HL-60 (cell line): Measurements from ENCODE around the gene PPA1.
"Not testable (repeated sequence)": the region's sequence is repeated elsewhere in the genome, so short reads cannot be mapped to it uniquely, and the experiment has no call there.

Source experiments
- DNase-seq, 2 experiments: peaks; one replicate each; pipeline ENCODE4 v3.0.0-alpha.2; 2010 to 2020; ENCODE audit warnings: low read depth in 1 of 2, low spot score in 1 of 2
- H3K27ac ChIP-seq: fragments of 250-450 bp; sonication (Bioruptor Pico); replicated peaks from 2 replicates; pipeline ENCODE4 v1.5.1; 2020; ENCODE audit warnings: mild to moderate bottlenecking, moderate library complexity
- H3K27me3 ChIP-seq: fragments of 250-450 bp; sonication (Bioruptor Pico); 2 replicates; pipeline ENCODE4 v1.5.1; 2021; ENCODE audit warnings: mild to moderate bottlenecking, moderate library complexity; ENCODE audit not compliant: insufficient read depth, poor library complexity, severe bottlenecking
- H3K4me3 ChIP-seq: replicated peaks from 2 replicates; pipeline ENCODE4 v1.5.1; 2011; ENCODE audit warnings: mild to moderate bottlenecking, control low read depth, low read length; ENCODE audit not compliant: insufficient read depth
- GABPA ChIP-seq: IDR thresholded peaks from 2 replicates; pipeline ENCODE4 v1.6.1; 2012; ENCODE audit warnings: low read depth
- POLR2AphosphoS5 ChIP-seq: IDR thresholded peaks from 2 replicates; pipeline ENCODE4 v1.6.1; 2012; ENCODE audit warnings: low read depth
- SPI1 ChIP-seq: IDR thresholded peaks from 2 replicates; pipeline ENCODE4 v1.6.1; 2012; ENCODE audit warnings: low read depth, mild to moderate bottlenecking, borderline replicate concordance
- TF ChIP-seq, protein P1 (sequence below): IDR thresholded peaks from one replicate; pipeline ENCODE4 v1.5.1; 2011; ENCODE audit warnings: low read length, control low read depth, inconsistent platforms; ENCODE audit not compliant: insufficient read depth
- TF ChIP-seq, protein P2 (sequence below): IDR thresholded peaks from 2 replicates; pipeline ENCODE4 v1.6.1; 2012; ENCODE audit warnings: low read depth; ENCODE audit not compliant: insufficient replicate concordance

Gene PPA1

DNA sequence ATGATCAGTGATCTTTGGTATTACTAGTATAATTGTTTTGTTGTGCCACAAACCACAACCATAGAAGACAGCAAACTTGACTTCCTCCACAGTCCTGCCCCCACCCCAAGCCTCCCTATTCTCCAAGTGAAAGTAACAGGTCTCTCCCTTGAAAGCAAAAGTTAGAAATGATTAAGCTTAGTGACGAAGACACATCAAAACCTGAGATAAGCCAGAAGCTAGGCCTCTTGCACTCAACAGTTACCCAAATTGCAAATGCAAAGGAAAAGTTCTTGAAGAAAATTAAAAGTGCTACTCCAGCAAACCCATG is 70.4 kb downstream of the PPA1 start:
- peak in 1 of 2 experiments; percentile 35 for DNase-seq
- no peak for TF ChIP-seq POLR2AphosphoS5
- TF ChIP-seq SPI1, result 0 out of 2 replicates have a peak, but pooled peaks have one; percentile 10
- no peak for TF ChIP-seq GABPA
- TF ChIP-seq, protein P1, sequence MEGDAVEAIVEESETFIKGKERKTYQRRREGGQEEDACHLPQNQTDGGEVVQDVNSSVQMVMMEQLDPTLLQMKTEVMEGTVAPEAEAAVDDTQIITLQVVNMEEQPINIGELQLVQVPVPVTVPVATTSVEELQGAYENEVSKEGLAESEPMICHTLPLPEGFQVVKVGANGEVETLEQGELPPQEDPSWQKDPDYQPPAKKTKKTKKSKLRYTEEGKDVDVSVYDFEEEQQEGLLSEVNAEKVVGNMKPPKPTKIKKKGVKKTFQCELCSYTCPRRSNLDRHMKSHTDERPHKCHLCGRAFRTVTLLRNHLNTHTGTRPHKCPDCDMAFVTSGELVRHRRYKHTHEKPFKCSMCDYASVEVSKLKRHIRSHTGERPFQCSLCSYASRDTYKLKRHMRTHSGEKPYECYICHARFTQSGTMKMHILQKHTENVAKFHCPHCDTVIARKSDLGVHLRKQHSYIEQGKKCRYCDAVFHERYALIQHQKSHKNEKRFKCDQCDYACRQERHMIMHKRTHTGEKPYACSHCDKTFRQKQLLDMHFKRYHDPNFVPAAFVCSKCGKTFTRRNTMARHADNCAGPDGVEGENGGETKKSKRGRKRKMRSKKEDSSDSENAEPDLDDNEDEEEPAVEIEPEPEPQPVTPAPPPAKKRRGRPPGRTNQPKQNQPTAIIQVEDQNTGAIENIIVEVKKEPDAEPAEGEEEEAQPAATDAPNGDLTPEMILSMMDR, result no peak
- 0 out of 2 replicates have a peak overlapping the region, but pooled peaks have one; percentile 16 for H3K27ac ChIP-seq

GRCh38 chr10:70162151-70162891 is 70.9 kb downstream of the PPA1 start:
- TF ChIP-seq GABPA (no peak), SPI1 (no peak), POLR2AphosphoS5 (no peak)
- TF ChIP-seq, protein P2, sequence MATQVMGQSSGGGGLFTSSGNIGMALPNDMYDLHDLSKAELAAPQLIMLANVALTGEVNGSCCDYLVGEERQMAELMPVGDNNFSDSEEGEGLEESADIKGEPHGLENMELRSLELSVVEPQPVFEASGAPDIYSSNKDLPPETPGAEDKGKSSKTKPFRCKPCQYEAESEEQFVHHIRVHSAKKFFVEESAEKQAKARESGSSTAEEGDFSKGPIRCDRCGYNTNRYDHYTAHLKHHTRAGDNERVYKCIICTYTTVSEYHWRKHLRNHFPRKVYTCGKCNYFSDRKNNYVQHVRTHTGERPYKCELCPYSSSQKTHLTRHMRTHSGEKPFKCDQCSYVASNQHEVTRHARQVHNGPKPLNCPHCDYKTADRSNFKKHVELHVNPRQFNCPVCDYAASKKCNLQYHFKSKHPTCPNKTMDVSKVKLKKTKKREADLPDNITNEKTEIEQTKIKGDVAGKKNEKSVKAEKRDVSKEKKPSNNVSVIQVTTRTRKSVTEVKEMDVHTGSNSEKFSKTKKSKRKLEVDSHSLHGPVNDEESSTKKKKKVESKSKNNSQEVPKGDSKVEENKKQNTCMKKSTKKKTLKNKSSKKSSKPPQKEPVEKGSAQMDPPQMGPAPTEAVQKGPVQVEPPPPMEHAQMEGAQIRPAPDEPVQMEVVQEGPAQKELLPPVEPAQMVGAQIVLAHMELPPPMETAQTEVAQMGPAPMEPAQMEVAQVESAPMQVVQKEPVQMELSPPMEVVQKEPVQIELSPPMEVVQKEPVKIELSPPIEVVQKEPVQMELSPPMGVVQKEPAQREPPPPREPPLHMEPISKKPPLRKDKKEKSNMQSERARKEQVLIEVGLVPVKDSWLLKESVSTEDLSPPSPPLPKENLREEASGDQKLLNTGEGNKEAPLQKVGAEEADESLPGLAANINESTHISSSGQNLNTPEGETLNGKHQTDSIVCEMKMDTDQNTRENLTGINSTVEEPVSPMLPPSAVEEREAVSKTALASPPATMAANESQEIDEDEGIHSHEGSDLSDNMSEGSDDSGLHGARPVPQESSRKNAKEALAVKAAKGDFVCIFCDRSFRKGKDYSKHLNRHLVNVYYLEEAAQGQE, result no peak
- TF ChIP-seq, protein P1, result no peak
- Histone ChIP-seq H3K27ac (no peak overlapping the region), H3K4me3 (no peak overlapping the region), H3K27me3 (no peaks in the 10 kb centered on the region)
- DNase-seq, result no peak

More for the DNA sequence above, 70.4 kb downstream of the PPA1 start:
- Histone ChIP-seq H3K27me3 (no peaks in the 10 kb centered on the region), H3K4me3 (no peak overlapping the region)

DNA sequence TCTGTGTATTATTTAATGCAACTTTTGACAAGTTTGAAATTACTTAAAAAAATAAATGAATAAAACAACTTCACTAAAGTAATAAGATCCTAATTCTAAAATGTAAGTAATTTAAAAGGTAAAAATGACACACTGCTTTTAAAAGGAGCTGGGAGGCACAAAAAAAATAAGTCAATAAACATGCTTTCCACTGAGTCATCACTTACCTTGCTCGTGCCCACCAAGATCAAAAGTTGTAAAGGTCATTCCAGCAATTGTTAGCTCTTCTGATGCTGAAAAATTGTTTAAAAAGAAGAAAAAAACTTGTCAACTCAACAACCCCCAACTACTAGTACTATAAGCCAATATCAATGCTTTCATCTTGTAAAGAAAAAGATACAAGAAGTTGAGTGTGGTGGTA is 72.4 kb downstream of the PPA1 start:
- no peak overlapping the region for H3K4me3 ChIP-seq
- TF ChIP-seq SPI1 (no peak), POLR2AphosphoS5 (no peak), GABPA (no peak)
- TF ChIP-seq, protein P2, result no peak
- TF ChIP-seq, protein P1, result no peak
- H3K27me3 ChIP-seq, result no peaks in the 10 kb centered on the region
- H3K27ac ChIP-seq, result no peak overlapping the region
- DNase-seq, result no peak

GRCh38 chr10:70159366-70159765 is 73.9 kb downstream of the PPA1 start:
- not testable (repeated sequence) for H3K27ac ChIP-seq, DNase-seq, H3K4me3 ChIP-seq, H3K27me3 ChIP-seq
